Sigmoid colon (tissue), 4 donors: Measurements from ENCODE around the gene THYN1.

Experiments
- CTCF ChIP-seq, 4 experiments: fragments of 450-650 bp in 3 of 4; fragments of 200-600 bp in 1 of 4; IDR thresholded peaks; one replicate each; pipeline ENCODE4 v1.5.1; 2016 to 2019; ENCODE audit warnings: antibody characterized with exemption in 4 of 4, mild to moderate bottlenecking in 3 of 4, moderate library complexity in 2 of 4
- POLR2A ChIP-seq, 2 donors: fragments of 450-650 bp; IDR thresholded peaks; one replicate each; pipeline ENCODE4 v1.6.1; 2016; ENCODE audit warnings: antibody characterized with exemption in 2 of 2, mild to moderate bottlenecking in 2 of 2, moderate library complexity in 2 of 2
- POLR2AphosphoS5 ChIP-seq, 4 donors: sonication (generic); formaldehyde crosslinking; IDR thresholded peaks; one replicate each; pipeline ENCODE4 v1.6.1; 2017; ENCODE audit warnings: antibody characterized with exemption in 4 of 4

GRCh38 chr11:134267966-134268365 lies 14.8 kb upstream of the THYN1 start:
- TF ChIP-seq POLR2A (IDR thresholded peaks at IDR 0.05) (no peak), CTCF (IDR thresholded peaks at IDR 0.05) (no peak), POLR2AphosphoS5 (IDR thresholded peaks at IDR 0.05) (no peak)
